GM21723 (cell line): ENCODE data around the gene RAF1.
A peak's percentile ranks its signal among the peaks of the same experiment; 100 is the strongest.
"Not testable (repeated sequence)": the region's sequence is repeated elsewhere in the genome, so short reads cannot be mapped to it uniquely, and the experiment has no call there.

ENCODE experiments used
- ATAC-seq: cut with Tn5 transposase; IDR thresholded peaks from one replicate; pipeline ENCODE4 v1.9.1; 2021; ENCODE audit warnings: mild to moderate bottlenecking, moderate library complexity; ENCODE audit not compliant: unreplicated experiment

The RAF1 gene

DNA sequence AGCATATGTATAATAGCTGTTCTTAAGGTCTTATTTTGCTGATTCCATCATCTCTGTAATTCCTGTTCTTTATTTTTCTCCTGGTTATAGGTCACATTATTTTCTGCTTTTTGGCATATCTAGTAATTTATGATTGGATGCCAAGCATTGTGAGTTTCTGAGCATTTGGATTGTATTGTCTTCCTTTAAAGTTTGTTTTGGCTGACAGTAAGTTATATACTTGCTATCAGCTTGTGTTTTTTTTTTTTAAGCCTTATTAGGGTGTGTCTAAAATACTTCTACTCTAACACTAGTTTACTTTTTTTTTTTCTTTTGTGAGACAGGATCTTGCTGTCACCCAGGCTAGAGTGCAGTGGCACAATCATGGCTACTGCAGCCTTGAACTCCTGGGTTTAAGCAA, 96.9 kb downstream of the RAF1 start:
- ATAC-seq = no peak

- ATAC-seq = no peak
Observed at GRCh38 chr3:12562451-12562850, 101.5 kb downstream of the RAF1 start.

GRCh38 chr3:12561397-12561796, 102.5 kb downstream of the RAF1 start:
- ATAC-seq = no peak

DNA sequence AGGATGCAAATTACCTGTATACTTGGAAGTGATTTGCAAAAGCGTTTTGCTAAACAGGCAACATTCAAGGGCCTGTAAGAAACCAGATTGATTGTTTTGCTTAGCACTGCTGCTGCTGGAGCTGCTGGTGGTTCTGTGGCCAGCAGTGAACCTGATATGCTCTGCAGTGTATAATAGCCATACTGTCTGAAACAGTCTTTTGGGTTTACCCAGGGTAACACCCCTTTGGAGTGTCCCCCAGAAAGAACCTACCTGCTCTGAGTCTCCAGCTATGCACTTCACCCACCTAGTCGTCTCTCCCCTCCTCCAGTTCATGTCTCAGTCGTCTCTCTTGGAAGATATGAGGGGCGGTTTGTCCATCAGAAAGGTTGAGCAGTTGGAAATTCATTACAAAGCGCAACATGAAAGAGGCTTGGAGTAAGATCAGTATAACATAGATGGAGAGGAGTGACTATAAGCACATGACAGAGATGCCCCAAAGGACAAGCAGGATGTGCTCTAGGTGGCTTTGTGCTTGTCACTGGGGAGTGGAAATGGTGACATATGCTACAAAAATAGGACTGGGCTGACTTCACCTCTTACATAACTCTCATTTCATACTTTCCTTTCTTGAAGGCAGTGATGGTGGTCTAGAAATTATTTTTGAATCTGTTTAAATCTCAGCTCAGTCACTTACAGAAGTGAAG, 103.3 kb downstream of the RAF1 start:
- ATAC-seq = peak; percentile 68

DNA sequence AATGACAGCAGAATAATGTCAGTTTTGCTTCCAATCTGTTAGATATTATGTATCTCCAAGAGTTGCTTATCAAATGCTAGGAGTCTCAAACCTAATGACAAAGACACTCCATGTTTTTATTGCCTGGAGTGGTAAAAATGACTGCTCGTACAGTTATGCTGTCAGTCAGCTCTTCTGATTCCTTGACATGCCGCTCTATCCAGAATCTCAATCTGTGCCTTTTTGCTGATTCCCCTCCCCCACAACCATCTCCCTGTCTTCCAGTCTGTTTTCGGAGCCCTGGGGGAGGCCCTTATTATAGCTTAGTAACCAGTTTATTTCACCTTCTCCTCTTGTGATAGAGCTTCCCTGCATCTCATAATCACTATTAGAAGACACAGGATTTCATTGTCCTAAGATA, 104.4 kb downstream of the RAF1 start:
- no peak for ATAC-seq

- ATAC-seq = no peak
Observed at GRCh38 chr3:12558706-12559105, 105.2 kb downstream of the RAF1 start.

- ATAC-seq = no peak
Observed at GRCh38 chr3:12557473-12558100, 106.3 kb downstream of the RAF1 start.

GRCh38 chr3:12556690-12557472, 107.0 kb downstream of the RAF1 start, which contains the start of gene MKRN2:
MKRN2 (plus strand) TSS chr3:12557087; CDS start chr3:12557151, 64 bp downstream.
- ATAC-seq = peak; percentile 75

DNA sequence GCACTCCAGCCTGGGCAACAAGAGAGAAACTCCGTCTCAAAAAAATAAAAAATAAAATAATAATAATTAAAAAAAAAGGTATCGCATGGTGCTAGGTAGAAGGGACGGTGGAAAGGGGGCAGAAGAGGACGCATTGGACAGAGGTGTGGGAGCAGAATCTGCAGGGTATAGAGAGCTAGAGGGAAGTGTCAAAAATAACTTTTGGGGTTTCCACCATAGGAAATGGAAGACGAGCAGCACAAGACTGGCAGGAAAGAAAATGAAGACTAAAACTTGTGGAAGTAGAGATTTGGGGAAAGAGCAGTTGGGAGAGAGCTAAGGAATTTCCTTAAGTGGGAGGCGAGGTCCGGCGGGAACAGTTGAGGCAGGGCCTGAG, 107.6 kb downstream of the RAF1 start:
- ATAC-seq = no peak

GRCh38 chr3:12553921-12554391, 110.0 kb downstream of the RAF1 start:
- no peak for ATAC-seq

GRCh38 chr3:12549971-12550760, 113.8 kb downstream of the RAF1 start:
- no peak for ATAC-seq

GRCh38 chr3:12545473-12545791, 118.5 kb downstream of the RAF1 start, which contains the start of gene MKRN2OS:
MKRN2OS (minus strand) TSS chr3:12545499; CDS start chr3:12545464, 35 bp downstream.
- no peak for ATAC-seq

DNA sequence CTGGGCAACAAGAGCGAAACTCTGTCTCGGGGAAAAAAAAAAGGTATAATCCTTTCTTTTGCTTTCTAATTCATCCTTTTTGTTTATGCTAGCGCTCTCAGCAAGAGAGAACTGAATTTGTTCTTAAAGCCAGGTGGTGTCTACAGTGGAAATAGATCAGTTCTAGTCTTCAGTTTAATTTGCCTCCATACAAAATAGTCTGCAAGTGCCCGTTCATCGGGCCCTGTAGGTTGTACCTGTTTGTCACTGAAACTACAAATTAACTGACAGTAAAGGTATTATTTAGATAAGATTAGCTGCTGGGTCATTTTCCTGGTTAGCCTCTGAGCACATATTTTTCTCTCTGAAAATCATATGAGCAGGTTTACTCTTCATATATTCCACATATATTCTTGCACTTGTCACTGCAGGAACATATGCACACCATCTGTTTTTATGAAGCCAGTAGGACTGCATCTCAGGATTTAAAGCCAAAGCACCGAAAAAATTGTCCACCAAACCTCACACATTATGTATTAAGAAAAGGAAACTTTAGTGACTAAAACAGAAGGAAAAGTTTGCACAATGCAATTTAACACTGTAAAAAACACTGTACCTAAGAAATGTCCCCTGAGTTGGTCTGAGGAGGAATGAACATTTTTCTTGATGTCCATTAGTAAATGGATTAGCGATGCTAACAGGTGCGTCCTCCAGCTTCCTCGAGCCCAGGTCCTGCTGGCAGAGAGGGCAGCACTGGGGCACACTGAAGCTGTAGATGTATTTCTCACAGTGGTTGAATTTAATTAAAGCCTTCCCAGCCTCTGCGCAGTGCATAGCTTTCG, 119.1 kb downstream of the RAF1 start:
- ATAC-seq = no peak

DNA sequence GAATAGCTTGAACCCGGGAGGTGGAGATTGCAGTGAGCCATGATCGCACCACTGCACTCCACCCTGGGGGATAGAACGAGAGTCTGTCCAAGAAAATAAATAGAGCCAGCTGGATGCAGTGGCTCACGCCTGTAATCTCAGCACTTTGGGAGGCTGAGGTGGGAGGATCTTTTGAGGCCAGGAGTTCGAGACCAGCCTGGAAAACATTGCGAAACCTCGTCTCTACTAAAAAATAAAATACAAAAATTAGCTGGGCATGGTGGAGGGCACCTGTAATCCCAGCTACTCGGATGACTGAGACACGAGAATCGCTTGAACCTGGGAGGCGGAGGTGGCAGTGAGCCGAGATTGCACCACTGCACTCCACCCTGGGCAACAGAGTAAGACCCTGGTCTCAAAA, 120.4 kb downstream of the RAF1 start:
- ATAC-seq = not testable (repeated sequence)

- ATAC-seq = no peak
Observed at GRCh38 chr3:12541625-12542024, 122.3 kb downstream of the RAF1 start.

DNA sequence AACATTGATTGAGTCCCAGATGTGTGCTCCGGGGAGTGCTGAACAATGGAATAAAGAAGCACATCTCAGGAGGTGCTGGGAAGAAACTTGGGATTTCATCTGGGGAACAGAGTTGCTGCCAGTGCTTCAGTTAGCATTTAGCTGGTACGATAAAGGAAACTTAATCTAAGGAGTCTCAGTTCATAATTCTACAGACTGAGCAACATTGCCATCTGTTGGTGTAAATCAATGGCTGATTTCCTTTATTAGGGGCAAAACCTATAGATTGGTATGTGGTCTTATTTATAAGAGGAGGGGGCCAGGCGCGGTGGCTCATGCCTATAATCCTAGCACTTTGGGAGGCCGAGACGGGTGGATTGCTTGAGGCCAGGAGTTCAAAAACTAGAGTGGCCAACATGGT, 127.5 kb downstream of the RAF1 start:
- ATAC-seq = no peak
